ENCODE measurements around the gene TSC2.

Gene TSC2

DNA sequence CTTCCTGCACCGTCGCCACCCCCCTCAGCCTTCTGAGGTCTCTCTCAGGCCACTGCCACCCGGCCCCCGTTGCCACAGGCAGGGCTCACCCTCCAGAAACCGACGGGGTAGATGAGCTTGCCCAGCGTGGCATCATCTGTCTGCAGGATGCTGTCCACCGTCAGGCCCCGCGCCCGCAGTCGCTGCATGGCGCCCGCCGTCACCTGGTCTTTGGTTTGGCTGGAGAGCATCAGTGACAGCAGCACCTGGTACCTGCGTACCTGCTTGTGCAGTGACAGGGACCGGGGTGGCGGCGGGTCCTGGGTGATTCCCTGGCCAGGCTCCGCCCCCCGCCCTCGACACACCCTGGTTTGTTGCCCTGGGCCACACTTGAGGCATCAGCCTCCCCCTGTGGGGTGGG, 3.2 kb upstream of the TSC2 start:
- no peak for DNase-seq

DNA sequence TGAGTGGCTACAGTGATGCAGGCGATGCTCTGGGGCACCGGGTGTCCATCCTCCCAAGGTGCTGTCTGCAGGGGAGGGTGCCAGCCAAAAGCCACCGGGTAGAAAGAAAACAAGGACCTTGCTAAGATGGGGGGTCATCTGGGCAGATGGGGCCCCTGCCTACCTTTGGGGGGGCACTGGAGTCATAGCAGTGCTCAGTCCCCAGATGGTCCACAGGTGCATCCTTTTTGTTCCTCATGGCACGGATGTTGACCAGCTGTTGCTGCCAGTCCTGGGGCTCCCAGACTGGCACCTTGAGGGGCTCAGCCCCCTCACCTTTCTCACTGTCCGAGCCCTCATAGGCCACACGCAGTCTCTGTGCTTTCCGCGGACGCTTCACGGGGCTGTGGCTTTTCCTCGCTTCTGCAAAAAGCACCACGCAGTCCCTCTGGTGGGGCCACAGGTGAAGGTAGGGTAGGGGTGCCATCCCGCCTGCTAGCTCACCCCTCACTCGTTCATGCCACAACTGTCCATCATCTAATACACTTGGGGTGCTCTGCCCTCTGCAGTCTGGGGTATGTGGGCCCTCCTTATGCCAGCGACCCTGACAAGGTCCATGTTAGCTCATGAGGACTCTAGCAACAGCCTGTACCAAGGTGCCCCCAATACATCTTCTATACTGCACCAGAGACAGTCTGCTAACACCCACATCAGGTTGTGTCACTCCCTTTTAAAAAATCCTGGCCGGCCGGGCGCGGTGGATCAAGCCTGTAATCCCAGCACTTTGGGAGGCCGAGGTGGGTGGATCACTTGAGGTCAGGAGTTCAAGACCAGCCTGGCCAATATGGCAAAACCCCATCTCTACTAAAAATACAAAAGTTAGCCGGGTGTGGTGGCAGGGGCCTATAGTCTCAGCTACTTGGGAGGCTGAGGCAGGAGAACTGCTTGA, 1.6 kb upstream of the TSC2 start:
- DNase-seq, result no peak

DNA sequence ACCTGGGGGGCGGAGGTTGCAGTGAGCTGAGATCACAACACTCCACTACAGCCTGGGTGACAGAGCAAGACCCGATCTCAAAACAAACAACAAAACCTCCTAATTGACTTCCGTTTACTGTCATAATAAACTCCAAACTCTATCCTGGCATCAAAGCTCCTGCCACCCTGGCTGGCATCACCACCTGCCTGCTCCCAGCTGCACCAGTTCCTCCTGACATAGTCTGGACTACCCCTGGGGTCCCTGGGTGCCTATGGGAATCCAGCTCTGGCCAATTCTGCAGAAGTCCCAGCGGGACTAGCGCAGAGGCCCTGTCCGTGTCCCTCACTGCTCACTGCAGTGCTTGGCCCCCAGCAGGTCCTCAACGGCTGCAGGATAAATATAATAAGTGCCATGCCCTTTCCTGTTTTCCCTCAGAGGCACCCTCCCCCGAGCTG, 874 bp upstream of the TSC2 start:
- no peak for DNase-seq

DNA sequence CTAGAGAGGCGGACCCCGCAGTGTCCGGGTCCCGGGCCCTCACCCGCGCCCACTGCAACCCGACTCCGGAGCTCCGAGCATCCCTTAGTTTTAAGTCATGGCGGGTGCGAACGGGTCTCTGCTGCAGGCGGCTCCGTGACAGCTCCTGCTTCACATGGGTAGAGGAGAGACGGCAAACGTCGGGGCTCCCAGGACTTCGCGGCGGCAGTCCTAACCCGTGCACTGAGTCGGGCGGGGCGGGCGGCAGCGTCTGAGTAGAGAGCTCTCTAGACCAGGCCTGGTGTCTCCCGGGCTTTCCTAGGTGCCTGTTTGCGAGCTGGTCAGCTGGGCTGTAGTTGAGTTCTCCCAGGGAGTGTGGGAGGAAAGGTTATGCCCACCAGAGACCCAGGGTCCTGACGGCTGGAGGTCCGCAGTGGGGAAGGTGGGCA, 345 bp downstream of the TSC2 start:
- no peak for DNase-seq

DNA sequence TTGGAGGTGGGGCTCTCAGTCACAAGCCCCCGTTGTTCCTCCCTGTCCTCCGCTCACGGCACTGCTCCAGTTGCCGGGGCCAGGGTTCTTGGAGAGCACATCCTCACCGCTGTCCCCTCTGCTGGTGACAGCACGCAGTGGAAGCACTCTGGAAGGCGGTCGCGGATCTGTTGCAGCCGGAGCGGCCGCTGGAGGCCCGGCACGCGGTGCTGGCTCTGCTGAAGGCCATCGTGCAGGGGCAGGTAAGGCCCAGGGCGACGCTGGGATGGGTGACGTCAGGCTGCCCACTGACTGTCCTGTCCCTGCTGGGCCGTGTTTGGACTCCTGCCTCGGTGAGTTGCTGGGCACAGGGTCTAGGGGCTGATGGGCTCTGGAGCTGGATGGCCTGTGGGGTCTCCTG, 5.4 kb downstream of the TSC2 start:
- DNase-seq, result no peak

DNA sequence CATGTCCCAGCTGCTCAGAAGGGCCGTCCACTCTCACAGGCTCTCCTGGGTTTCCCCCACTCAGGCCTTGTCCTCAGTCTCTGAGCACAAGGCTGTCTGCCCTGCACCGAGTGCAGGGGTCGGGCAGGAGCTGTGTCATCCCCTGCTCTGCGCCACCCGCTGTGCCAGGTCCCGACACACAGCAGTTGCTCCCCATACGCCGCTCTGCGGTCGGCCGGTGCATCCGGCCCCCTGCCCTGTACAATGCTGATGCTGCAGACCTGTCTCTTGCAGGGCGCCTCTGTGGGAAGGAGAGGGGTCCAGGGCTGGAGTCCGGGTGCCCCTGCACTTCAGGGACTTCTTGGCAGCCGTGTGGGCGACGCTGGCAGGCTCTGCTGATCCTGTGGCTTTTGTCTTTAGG, 6.1 kb downstream of the TSC2 start:
- DNase-seq, result no peak

DNA sequence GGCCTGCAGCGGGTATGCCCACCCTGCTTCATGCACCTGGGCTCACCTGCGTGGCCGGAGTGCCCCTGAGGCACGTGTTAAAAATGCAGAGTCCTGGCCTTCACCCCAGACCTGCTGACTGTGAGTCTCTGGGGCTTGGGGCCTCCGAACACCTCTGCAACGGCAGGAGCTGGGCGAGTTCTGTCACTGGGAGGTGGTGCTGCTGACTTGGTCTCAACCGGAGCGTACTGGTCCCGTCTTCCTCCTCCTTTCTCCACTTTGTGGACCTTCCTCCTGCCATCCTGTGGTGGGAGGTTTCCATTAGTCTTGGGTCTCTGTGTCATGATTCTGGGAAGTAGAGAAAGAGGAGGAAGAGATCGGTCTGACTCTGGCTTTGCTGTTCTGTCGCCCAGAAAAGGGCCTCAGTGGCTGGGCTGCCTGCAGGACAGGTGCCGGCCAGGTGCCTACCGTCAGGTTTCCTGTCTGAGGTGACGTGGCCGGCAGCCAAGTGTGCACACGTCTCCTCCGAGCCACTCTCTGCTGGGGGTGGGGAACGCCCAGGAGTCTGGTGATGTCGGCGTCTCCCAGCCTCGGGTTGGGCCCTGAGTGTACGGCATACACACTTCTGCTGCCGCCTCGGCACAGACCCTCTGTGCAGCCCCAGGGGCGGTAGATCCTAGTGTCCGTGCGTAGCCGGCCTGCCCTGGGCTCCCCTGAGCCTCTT, 6.9 kb downstream of the TSC2 start:
- DNase-seq, result no peak

DNA sequence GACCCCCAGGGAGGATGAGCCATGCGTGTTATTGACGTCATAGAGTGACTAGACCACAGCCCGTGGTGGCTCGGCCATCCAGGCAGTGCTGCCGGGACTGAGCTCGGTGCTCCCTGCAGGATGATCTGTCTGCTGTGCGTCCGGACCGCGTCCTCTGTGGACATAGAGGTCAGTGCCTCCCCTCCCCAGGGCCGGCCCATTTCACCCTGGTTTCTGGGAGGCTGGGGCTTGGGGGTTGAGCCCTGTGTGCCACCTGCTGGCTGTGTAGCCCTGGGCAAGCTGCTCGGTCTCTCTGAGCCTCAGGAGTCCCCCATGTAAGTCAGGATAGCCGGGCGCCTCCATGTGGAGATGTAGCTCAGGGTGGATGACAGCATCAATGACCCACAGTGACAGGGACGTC, 8.3 kb downstream of the TSC2 start:
- DNase-seq, result no peak

DNA sequence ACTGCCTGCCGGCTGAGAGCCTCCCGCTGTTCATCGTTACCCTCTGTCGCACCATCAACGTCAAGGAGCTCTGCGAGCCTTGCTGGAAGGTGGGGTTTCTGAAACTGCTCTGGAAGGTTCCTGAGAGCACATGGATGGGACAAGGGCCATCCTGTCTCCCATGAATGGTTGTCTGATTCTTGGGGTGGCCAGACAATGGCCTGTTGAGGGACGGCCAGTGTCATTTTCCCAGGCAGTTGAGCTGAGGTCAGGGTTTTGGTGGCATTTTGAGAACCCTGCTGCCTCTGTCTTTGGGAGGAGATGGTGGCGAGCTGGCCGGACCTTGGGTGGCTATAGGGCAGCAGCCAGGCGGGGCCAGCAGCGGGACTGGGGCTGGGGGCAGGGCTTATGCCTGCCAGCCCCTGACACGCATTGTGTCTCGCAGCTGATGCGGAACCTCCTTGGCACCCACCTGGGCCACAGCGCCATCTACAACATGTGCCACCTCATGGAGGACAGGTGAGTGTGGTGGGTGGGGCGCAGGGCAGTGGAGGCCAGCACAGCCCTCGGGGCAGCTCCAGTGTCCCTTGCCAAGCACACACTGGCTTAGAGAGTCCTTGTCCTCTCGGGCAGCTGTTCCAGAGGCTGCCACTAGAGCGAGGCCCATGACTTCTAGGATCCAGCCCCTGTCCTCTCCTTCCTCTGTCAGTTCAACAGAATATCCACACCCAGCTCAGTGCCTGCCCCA, 9.1 kb downstream of the TSC2 start:
- DNase-seq, result no peak

DNA sequence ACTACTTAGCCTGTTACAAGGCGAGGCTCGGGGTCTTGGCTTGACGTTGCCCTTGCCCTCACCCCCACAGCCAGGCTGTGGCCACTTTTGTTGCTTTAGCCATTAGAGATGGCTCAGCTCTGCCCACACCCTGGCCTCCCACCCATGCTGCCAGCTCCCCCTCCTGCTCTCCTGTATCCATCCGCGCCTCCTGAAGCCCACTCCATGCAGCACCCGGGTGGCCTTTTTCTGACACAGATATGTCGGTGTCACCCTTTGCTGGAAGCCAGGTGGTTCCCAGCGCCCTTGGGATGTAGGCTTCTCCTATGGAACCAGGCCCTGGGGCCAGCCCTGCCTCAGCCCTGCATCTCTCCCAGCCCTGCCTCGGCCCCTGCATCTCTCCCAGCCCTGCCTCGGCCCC, 9.7 kb downstream of the TSC2 start:
- no peak for DNase-seq

DNA sequence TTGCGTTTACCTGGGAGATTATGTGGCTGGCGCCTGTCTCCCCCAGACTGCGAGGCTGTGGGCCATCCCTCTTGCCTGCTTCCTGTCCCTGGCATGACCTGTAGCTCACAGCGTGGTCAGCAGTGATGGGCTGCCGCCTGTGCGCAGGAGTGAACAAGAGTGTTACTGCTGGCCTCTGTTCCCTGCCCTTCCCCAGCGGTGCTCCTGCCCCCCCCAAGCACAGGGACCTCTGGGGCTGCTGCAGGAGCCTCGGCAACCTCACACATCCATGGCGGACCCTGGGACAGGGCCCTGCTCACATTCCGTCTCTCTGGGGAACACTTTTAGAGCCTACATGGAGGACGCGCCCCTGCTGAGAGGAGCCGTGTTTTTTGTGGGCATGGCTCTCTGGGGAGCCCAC, 10.6 kb downstream of the TSC2 start:
- no peak for DNase-seq

DNA sequence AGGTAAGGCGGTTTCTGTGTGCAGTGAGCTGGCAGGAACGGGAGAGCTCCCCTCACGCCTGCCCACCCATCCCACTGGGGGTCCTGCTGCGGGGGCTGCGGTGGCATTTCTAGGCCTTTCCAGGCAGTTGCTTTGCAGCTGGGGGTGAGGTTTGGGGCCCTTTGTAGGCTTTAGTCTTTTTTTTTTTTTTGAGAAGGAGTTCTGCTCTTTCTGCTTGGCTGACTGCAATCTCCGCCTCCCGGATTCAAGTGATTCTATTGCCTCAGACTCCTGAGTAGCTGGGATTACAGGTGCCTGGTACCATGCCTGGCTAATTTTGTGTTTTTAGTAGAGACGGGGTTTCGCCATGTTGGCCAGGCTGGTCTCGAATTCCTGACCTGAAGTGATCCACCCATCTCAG, 11.1 kb downstream of the TSC2 start:
- DNase-seq, result no peak

DNA sequence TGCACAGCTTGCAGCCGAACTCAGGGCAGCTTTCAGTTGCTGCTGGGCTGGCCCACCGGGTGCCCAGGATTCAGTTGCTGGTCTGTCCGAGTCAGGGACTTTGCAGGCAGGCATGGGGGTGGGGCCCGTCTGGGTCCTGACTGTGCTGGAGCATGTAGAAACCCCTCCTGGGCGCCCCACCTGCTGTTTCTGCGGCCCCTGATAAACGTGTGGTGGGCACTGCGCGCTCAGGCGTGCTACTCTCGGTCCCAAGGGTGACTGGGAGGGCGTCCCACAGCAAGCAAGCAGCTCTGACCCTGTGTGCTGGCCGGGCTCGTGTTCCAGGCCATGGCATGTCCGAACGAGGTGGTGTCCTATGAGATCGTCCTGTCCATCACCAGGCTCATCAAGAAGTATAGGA, 12.6 kb downstream of the TSC2 start:
- no peak for DNase-seq

DNA sequence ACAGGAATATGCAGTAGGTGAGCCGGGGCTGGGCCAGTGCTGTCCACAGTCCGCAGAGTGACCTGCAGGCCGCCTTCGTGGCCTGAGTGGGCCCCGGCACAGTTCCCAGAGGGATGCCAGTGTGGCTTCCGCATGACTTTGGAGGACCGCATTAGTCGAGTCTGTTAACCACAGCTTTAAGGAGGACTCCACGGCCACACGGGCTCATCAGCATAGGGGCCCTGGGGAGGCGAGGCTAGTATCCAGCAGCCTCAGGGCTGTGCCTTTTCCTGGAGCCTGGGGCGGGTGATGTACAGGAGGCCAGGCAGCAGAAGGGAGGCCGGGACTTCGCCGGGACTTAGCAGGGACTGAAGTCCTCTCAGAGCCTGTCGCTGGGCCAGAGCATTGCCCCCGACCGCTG, 13.2 kb downstream of the TSC2 start:
- no peak for DNase-seq

DNA sequence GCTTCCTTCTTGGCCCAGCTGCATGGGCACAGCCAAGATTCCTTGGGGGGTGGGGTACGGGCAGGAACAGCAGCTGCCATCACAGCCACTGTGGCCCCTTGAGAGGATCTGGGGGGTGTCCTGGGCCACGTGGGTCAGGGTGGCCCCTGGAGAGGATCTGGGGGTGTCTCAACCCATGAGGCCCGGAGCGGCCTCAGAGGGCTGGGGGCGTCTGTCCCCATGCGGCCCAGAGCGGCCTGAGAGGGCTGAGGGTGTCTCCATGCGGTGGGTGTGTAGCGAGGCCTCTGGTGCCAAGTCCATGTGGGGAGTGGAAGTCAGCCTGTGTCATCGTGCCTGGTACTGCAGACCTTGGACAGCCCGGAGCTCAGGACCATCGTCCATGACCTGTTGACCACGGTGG, 13.7 kb downstream of the TSC2 start:
- DNase-seq, result no peak

DNA sequence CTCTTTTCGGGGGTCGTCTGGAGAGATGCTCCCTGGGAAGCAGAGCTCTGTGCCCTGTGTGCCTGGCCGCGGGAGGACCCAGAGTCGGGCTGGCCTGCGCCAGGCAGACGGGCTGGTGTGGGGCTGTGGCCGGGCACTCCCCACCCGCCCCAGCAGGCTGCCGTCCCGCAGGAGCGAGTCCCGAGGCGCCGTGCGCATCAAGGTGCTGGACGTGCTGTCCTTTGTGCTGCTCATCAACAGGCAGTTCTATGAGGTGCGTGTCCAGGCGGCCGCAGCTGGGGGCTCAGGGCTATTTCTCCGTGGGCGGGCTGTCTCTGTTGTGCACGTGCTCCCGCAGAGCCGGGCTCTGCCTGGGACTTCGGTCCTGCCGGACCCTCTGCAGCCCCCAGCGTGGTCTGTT, 15.0 kb downstream of the TSC2 start:
- DNase-seq, result no peak

DNA sequence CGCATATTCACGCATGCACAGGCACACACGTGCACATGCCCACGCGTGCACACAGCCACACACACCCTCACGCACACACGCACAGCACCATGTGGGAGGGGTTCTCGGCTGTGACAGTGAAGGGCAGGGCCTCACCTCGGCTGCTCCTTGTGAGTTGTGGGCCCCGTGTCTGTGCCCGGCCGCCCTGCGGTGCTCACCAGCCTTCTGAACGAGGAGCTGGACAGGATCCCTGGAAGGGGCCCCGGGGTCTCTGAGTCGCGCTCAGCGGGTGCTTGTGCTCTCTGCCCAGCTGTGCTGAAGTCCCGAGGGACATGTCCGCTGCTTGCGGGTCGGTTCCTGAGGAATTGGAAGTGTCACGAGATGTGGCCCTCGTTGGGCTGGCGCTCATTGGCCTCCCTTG, 16.1 kb downstream of the TSC2 start:
- DNase-seq, result no peak

DNA sequence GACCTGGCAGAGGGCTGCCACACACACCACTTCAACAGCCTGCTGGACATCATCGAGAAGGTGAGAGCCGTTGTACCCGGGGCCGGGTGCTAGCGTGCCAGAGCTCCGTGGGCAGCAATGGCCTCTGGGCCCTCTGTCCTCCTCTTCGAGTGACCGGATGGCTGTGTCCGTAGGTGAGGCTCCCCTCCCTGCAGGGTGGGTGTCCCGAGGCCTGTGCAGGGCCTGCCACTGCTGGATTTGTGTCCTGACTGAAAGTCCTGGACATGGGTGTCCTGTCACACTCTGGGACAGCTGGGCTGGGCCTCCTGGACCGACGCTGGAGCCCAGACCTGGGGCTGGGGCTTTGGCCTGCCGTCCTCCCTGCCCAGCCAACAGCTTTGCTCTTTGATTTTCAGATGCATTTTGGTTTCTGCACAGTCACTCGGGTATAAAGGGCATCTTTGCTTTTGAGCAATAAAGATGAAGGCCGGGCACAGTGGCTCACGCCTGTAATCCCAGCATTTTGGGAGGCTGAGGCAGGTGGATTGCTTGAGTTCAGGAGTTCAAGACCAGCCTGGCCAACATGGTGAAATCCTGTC, 16.7 kb downstream of the TSC2 start:
- DNase-seq, result no peak

DNA sequence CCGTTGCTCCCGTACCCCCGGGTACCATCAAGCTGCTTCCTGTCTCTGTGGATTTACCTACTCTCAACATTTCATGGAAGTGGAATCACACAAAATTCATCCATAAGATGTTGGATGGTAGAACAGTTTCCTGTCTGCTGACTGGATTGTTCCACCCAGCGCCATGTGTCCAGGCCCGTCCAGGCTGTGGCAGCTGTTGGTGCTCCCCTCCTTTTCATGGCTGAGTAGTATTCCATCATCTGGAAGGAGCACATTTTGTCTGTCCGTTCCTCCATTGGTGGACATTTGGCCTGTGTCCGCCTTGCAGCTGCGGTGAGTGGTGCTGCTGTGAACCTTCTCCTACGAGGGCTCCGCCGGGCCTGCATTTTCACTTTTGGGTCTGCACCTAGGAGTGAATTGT, 18.4 kb downstream of the TSC2 start:
- no peak for DNase-seq

DNA sequence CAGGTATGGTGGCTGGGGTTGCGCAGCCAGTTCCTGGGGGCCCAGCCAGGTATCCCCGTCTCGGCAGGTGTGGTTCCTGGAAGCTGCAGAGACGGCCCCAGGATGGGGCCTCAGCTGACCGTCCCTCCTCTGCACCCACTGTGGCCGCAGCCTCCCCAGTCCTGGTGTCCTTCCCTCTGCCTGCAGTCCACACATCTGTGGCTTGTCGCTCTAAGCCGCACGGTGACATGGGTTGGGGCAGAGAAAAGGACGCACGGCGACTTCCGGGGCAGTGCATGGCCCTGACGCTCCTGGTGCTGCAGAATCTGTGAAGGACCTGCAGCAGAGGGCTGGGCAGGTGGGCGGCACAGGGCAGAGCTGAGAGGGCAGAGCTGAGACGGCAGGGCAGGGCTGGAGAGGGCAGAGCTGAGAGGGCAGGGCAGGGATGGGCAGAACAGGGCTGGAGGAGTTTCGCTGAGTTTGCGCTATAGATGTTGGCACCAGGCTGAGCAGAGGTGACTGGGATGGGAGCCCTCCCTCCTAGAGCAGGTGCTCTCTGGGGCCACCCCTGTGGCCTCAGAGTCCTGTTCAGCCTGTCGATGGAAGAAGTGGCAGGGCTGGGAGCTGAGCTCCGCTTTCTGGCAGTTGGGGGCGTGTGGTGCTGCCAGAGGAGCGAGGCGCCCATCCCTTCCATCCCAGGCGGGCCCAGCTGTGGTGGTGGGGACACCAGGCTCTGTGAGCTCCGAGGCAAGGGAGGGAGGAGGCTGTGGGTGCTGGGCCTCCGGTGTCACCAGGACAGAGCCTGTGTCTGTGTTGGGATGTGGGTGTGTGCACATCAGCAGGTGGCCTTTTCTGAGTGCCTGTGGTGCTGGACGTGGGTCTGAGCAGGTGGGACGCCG, 23.0 kb downstream of the TSC2 start:
- no peak for DNase-seq

DNA sequence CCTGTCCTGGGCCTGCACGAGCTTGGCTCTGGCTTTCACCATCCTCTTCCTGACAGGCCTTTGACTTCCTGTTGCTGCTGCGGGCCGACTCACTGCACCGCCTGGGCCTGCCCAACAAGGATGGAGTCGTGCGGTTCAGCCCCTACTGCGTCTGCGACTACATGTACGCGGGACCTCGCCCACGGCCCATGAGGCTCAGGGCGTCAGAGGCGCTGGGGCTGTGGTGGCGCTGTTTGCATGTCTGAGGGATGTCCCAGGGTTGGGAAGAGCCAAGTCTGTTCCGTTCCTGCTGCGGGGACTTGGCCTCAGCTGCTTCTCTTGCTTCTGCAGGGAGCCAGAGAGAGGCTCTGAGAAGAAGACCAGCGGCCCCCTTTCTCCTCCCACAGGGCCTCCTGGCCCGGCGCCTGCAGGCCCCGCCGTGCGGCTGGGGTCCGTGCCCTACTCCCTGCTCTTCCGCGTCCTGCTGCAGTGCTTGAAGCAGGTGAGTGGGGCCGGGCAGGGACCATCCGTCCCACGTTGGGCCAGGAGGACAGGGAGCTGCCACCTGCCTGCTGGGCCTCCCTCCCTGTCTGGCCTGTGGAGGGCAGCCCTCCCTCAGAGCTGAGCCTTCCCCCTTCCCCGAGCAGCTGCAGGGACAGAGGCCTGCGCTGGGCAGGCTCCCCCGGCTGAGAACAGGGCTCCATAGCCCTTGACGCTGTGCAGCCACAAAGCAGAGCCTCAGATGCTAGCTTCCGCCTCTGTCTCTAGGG, 23.8 kb downstream of the TSC2 start:
- no peak for DNase-seq

DNA sequence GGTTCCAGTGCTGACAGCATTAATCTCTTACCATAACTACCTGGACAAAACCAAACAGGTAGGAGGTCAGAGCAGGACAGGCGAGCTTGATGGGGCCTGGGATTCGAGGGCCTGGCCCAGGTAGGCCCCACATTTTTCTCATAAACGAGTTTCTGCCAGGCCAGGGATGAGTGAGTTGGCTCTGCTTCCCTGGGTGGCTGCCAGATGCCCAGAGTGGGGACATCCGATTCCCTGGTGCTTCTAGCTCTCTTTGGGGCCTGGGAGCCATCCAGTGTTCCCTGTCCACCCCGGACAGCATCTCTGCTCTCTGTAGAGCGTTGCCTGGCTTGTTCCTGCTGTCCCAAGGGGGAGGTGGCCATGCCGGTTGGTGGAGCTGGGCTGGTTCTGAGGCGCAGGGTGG, 25.1 kb downstream of the TSC2 start:
- no peak for DNase-seq

All from amniotic stem cell (primary cell).